GM18873 (cell line): Measurements from ENCODE around the gene BEAN1.
"Not testable (repeated sequence)": the region's sequence is repeated elsewhere in the genome, so short reads cannot be mapped to it uniquely, and the experiment has no call there.

ENCODE experiments used
- ATAC-seq: cut with Tn5 transposase; IDR thresholded peaks from one replicate; pipeline ENCODE4 v1.9.1; 2021; ENCODE audit warnings: mild to moderate bottlenecking, moderate library complexity, moderate number of reproducible peaks; ENCODE audit not compliant: unreplicated experiment, low FRiP score

BEAN1 gene

DNA sequence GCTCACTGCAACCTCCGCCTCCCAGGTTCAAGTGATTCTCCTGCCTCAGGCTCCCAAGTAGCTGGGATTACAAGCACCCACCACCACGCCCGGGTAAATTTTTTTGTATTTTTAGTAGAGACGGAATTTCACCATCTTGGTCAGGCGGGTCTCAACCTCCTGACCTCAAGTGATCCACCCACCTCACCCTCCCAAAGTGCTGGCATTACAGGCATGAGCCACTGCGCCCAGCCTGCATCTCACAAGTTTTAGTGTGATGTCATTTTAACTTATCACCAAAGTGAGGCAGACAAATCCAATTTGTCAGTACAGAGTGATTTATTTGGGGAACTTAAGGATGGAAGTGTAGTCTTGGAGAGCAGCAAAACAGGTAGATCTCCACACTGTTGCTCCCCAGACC lies 39.5 kb downstream of the BEAN1 start:
- not testable (repeated sequence) for ATAC-seq

- ATAC-seq = no peak
These were observed 40.5 kb downstream of the BEAN1 start for GRCh38 chr16:66467611-66468010.

DNA sequence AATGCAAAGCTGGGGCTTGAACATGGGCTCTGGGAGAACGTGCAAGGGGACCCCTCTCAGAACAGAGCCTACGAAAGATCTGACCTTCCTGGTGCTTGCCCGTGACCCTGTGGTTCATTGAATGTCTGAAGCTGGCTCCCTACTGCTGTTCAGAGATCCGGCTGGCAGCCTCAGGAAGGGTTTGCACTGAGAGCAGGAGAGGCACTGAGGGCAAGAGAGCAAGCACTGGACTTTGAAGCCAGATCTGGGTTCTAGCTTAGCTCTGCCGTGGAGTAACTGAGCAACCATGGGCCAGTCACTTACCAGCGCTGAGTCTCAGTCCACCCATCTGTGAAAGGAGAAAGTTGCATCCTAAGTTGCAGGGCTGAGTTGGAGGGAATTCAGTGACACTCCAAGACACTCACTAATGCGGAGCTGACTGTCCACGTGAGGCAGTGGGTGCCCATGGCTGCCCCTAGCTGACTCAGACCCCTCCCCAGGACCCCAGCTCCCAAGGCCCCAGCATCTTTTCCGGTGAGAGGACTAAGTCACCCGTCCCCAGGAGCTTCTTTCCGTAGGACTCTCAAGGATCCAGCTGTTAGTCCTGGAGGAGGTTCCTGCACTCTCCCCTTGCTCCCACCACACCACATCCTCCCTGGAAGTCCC lies 41.3 kb downstream of the BEAN1 start:
- ATAC-seq = no peak

DNA sequence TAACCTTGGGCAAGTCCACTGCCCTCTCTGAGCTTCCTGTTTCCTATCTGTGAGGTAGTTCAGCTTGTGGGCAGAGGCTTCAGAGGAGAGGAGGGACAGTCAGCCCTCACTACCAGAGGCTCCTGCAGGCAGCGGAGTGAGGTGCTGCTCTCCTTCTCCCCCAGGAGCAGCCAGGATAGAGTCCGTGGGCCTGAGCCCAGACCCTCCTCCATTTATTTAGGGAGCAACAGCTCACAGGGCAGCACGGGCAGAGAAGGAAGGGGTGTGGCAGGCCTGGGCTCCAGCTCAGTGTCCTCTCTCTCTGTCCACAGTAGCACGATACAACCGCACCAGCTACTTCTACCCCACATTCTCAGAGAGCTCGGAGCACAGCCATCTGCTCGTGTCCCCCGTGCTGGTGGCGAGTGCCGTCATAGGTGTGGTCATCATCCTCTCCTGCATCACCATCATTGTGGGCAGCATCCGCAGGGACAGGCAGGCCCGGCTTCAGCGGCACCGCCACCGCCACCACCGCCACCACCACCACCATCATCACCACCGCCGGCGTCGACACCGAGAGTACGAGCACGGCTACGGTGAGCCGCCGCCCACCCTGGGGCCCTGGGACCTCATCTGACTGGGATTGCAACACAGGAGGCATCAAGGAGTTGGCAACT lies 42.3 kb downstream of the BEAN1 start:
- ATAC-seq = no peak

DNA sequence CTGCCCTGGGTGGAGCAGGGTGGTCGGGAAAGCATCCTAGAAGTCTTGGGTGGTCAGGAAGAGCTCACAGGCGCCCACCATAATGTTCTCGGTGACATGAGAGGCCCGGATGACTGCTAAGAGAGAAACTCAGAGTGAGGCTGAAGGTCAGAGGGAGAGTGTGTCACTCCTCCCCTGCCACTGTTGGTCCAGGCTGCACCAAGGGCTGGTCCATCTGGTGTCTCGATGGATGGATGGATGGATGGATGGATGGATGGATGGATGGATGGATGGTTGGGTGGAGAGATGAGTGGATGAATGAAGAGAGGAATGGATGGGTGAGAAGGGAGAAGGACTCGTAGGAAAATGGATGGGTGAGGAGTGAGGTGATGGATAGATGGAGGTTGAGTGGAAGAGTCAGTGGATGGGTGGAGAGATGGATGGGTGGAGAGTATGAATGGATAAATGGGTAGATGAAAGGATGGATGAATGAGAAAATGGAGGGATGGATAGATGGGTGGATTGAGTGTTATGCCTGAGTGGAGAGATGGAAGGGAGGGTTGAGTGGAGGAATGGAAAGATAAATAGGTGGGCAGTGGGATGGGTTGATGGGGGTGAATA lies 43.0 kb downstream of the BEAN1 start:
- no peak for ATAC-seq

GRCh38 chr16:66470556-66470955 lies 43.5 kb downstream of the BEAN1 start:
- no peak for ATAC-seq

- no peak for ATAC-seq
These were observed 44.2 kb downstream of the BEAN1 start for GRCh38 chr16:66471264-66471663.

- ATAC-seq = no peak
These were observed 44.8 kb downstream of the BEAN1 start for GRCh38 chr16:66471716-66472393.

- ATAC-seq = no peak
These were observed 46.0 kb downstream of the BEAN1 start for GRCh38 chr16:66473051-66473571.

DNA sequence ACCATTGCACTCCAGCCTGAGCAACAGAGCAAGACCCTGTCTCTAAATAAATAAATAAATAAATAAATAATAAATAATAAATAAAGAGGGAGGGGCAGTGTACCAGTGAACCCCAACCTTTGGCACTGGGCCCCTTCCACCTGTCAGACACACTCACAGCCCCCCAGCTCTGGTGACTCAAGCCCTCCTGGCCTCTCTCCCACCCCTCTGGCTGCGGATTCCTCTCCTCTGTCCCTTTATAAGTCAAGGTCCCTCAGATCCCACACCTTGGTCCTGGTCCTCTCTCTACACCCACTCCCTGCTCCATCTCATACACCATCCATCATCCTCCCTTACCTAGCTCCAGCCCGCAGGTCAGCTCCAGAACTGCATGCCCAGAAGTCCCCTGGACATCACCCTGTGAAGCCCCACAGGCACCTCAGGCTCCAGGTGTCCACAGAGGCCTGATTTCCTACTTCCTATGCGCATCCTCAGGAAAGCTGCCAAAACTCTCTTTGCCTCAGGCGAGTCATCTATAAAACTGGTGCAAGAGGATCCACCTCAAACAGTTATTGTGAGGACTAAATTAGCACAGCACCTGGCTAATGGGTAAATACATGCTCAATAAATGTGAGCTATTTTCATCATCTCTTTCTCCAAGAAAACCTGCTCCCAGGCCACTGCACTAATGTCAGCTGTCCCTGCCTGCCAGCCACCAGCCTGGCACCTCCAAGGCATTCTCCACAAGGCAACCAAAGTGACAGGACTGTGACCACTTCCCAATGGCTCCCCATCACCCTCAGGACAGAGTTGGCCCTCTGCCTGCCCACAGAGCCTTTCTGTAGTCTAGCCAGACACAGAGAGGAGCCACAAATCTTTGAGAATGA lies 46.8 kb downstream of the BEAN1 start:
- ATAC-seq = no peak

DNA sequence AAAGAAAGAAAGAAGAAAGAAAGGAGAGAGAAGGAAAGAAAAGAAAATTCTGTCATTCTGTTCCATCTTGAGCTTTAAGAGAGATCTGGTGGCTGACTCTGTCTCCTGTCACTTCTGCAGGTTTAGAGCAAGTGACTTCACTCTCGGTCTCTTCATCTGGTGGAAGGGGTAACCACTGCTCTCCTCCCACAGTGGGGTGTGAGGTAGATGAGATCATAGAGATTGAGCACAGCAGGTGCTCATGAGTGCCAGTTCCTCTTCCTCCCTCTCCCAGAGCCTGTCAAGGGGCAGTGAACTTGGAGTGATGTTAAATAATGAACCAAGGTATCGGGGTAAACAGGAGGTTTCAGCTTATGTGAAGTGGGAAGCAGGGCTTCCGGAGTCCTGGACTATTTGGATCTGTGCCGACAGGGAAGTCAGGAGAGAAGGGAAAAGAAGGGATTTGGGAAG lies 47.7 kb downstream of the BEAN1 start:
- no peak for ATAC-seq

DNA sequence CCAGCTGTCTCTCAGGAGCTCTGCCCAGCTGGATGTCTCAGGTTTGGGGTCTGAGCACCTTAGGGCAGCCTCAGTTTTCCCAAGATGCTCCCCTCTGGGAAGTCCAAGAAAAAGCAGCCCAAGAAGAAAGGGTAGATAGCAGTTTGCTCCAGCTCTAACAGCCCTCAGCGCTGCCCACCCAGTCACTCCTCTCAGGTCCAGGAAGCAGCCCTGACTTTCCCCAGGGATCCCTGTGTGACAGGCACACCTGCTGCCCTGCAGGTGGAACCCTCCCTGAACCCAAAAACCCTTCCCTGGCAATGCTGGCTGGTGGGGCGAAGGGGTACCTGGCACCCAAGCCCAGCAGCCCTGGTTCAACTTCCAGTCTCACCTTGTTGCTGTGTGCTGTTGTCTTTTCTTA lies 48.1 kb downstream of the BEAN1 start:
- no peak for ATAC-seq

GRCh38 chr16:66476328-66477027 lies 49.4 kb downstream of the BEAN1 start:
- ATAC-seq = no peak

DNA sequence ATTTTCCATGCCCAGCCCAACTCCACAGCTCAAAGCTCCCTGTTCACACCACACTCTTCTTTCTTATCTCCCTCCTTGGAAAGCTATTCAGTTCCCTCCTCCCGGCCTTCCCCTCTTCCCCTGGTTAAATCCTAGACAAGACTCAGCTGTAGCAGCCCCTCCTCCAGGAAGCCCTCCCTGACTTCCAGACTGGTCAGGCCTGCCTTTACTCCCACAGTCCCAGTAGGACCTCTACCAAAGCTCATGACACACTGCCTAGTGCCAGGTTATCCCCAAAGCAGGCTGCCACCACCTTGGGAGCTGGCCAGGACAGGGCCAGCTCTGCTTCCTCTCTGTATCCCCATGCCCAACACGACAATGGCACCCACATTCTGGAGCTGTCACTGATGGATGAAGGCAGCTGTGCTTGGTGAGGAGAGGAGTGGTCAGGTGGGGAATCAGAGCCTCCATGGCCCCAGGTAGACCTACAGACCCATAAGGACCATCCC lies 50.0 kb downstream of the BEAN1 start:
- no peak for ATAC-seq

- ATAC-seq = peak; percentile 59
These were observed 51.8 kb downstream of the BEAN1 start for GRCh38 chr16:66478733-66479511.

DNA sequence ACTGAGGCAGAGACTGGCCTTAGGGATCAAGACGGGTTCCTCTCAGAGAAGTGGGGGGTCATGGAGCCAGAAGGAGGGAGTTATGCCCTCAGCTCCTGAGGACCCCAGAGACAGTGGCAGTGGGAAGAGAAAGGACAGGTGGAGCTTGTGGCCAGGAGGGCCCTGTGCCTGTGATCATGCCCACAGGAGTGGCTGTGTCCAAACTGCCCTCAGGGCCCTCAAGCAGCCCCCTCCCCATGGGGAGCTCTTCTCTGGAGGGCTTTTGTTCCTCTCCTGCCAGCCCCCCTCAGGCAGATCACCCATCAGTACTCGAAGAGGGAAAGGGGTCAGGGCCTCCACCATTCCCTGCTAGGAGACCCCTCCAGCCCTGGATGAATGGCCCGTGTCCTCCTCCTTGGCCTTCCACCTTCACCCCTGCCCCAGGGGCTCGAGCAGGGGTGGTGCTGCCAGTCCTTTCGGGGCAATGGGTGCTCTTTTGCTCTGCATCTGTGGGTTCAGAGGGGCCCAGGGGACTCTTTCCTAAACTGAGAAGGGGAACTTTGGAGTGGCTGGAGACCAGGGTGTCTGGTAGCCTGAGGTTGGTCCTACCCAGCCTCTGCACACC lies 52.7 kb downstream of the BEAN1 start:
- ATAC-seq = no peak

GRCh38 chr16:66480265-66481080 lies 53.4 kb downstream of the BEAN1 start:
- ATAC-seq = no peak
